GM18505 (cell line): ENCODE results near the gene ACTN4.

Experiments used
- ATAC-seq: cut with Tn5 transposase; IDR thresholded peaks from one replicate; pipeline ENCODE4 v1.9.1; 2021; ENCODE audit not compliant: unreplicated experiment
- POLR2A ChIP-seq: IDR thresholded peaks from 4 replicates; pipeline ENCODE4 v1.6.1; 2011; ENCODE audit warnings: borderline replicate concordance; ENCODE audit not compliant: insufficient read depth, insufficient read length; ENCODE audit errors: extremely low read depth

ACTN4 gene

DNA sequence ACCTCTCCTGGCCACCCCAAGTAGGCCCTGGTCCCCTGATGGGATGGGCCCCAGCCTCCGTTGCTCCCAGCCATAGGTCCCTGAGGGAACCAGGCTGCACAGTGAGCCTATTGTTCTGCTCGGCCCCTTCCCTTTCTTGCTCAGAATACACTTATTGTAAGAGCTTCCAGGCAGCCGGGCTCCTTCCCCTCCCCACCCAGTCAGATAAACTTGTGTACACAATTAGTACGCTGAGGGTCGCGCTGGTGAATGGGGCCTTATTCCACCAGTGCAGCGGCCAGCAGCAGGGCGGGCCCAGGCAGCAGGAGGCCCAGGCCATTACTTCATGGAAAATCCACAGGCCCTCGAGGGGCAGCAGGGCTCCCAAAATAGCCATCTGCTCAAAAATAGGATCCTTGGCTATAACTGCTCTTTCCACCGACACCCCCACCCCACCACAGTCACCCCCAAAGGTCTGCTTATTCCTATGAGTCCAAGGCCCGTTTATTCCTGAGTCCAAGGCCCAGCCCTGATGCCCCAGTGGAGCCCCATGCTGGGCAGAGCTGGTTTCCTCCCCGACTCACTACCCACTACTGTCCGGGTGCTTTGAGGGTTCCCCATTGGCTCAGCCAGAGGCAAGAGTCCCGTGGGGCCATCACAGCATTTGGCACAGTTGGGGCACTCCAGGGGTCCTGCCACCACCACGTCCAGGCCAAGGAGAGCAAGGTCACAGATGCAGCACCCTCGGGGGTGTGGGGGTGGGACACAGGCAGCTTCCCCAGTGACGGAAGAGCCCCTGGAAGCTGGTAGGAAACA, 74.7 kb downstream of the ACTN4 start:
- ATAC-seq: no peak

GRCh38 chr19:38722947-38723605, 75.6 kb downstream of the ACTN4 start:
- ATAC-seq: no peak
- TF ChIP-seq POLR2A: no peak

More for the DNA sequence above, 74.7 kb downstream of the ACTN4 start:
- no peak for TF ChIP-seq POLR2A

DNA sequence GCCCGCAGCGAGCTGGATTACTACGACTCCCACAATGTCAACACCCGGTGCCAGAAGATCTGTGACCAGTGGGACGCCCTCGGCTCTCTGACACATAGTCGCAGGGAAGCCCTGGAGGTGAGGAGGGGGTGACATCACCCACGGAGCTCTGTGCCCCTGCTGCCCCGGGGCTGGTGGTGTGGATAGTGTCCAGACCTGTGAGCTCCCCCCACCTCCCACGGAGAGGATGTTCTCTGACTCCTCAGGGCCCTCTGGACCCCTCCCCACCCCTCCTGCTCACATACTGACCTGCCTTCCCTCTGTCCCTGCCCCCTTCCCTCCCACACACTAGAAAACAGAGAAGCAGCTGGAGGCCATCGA, 76.1 kb downstream of the ACTN4 start:
- TF ChIP-seq POLR2A: no peak
- ATAC-seq: no peak

DNA sequence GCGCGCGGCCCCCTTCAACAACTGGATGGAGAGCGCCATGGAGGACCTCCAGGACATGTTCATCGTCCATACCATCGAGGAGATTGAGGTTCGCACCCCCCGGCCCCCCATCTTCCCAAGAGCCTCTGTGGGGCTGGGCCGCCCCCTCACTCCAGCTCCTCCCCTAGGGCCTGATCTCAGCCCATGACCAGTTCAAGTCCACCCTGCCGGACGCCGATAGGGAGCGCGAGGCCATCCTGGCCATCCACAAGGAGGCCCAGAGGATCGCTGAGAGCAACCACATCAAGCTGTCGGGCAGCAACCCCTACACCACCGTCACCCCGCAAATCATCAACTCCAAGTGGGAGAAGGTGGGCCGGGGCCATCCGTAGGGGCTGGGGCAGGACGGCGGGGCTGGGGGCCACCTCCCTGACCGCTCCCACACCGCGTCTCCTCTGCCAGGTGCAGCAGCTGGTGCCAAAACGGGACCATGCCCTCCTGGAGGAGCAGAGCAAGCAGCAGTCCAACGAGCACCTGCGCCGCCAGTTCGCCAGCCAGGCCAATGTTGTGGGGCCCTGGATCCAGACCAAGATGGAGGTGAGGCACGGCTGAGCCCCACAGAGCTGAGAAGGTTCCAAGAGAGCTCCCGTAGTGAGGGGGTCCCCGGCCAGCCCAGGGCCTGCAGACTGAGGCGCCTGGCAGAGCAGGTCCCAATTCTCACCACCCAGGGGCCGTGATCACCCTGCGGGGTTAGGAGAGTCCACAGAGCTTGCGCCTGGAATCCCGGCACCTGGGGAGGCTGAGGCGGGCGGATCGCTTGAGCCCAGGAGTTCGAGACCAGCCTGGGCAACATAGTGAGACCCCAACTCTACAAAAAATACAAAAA, 76.8 kb downstream of the ACTN4 start:
- ATAC-seq: no peak
- TF ChIP-seq POLR2A: no peak

- no peak for ATAC-seq
- no peak for TF ChIP-seq POLR2A
These were observed 78.2 kb downstream of the ACTN4 start for GRCh38 chr19:38725469-38726283.

- TF ChIP-seq POLR2A: no peak
- no peak for ATAC-seq
These were observed 78.8 kb downstream of the ACTN4 start for GRCh38 chr19:38726284-38726673.

GRCh38 chr19:38726761-38727301, 79.4 kb downstream of the ACTN4 start:
- ATAC-seq: no peak
- no peak for TF ChIP-seq POLR2A

GRCh38 chr19:38727306-38727867, 79.9 kb downstream of the ACTN4 start:
- TF ChIP-seq POLR2A: no peak
- ATAC-seq: no peak

DNA sequence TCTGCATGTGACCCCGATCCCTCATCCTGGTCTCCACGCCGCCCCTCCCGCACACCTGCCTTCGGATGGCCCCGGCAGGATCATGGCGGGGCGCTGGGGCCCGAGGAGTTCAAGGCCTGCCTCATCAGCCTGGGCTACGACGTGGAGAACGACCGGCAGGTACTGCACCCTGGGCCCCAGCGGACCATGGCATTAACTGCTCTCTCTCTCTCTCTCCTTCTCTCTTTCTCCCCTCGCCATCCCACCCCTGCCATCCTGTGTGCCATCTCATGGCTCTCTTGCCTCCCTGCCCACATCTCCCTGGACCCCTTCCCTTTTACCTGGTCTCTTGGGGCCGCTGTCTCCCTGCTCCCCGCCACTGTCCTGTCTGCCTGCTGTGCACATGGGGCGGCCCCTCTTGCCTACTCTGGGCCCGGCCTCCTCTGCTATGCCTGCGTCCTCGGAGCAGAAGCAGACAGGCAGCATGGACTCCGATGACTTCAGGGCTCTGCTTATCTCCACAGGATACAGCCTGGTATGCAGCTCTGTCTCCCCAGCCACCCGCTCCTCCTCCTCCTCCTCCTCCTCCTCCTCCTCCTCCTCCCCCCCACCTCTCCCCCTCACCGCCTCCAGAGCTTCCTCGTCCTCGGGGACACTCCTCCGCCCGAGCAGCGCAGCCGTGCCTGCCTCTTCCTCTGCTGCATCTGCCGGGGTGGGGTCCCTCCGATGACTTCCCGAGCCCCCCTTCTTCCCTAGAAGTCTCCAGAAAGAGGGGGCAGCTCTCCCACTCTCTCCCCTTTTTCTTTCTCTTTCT, 80.6 kb downstream of the ACTN4 start:
- TF ChIP-seq POLR2A: no peak
- ATAC-seq: no peak

DNA sequence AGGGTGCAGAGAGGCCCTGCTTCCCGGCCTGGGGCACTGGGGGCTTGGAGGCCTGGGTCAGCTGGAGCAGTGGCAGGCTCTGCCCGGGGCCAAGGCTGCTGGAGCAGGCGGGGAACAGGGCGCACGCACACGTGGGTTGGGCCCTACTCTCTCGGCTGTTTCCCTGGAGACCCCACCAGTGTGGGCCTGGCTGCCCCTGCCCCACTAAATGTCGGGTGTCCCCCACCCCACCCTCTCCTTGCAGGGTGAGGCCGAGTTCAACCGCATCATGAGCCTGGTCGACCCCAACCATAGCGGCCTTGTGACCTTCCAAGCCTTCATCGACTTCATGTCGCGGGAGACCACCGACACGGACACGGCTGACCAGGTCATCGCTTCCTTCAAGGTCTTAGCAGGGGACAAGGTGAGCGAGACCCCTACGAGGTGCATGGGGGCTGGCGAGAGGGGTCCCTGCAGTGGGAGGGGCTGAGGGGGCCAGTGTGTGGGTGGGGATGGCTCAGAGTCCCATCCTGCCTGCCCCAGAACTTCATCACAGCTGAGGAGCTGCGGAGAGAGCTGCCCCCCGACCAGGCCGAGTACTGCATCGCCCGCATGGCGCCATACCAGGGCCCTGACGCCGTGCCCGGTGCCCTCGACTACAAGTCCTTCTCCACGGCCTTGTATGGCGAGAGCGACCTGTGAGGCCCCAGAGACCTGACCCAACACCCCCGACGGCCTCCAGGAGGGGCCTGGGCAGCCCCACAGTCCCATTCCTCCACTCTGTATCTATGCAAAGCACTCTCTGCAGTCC, 81.5 kb downstream of the ACTN4 start:
- TF ChIP-seq POLR2A: no peak

More for the DNA sequence above, 81.5 kb downstream of the ACTN4 start:
- no peak for ATAC-seq
